ENCODE results near the gene RIPOR3. TPM values are rescaled to one million over a fixed set of nuclear protein-coding genes. Genes with fewer than 3 reads are reported as not detected.

The RIPOR3 gene
- polyA plus RNA-seq, 1 donor from 2014 or later, result not detected

DNA sequence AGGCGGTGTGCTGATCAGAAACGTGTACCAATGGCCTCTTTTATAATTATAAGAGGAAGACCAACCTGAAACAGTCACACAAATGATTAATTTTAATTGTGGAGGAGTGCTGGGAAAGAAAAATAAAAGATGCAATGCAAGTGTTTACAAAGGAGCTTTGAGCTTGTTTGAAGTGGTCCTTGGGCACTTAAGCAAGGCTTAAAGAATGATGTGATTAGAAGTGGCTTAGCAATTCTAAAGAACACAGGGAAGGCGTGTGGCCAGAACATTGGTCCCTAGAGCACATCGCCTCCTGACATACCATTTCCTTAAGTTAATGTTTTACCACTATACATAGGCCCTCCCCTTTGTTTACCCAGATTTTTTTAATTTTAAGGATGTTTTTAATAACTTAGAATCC lies 155.0 kb downstream of the RIPOR3 start:
- Histone ChIP-seq H3K27me3 (ENCODE audit: insufficient read depth, low read depth, low read length) (no peaks in the 10 kb centered on the region), H4K20me1 (ENCODE audit: insufficient read depth) (peaks cover 9% of the 10 kb centered on the region), H3K27ac (ENCODE audit: low read length) (no peak overlapping the region), H2AFZ (ENCODE audit: low read depth, low read length) (no peak overlapping the region), H3K9me3 (ENCODE audit: low read length) (no peaks in the 10 kb centered on the region), H3K79me2 (replicated peaks; ENCODE audit: insufficient read depth, low read length) (peaks cover 68% of the 10 kb centered on the region), H3K4me2 (ENCODE audit: low read length) (no peak overlapping the region), H3F3A (ENCODE audit: insufficient read depth, low read length, poor library complexity, severe bottlenecking) (no peaks in the 10 kb centered on the region), H3K9me2 (ENCODE audit: insufficient read depth, low read length) (no peaks in the 10 kb centered on the region), H3K4me3 (ENCODE audit: low read length) (no peak overlapping the region), H3K9ac (ENCODE audit: low read length) (no peak overlapping the region), H3K36me3 (ENCODE audit: insufficient read depth, low read length) (no peaks in the 10 kb centered on the region)
- TF ChIP-seq EP300 (conservative IDR thresholded peaks at IDR 0.05; ENCODE audit: poor library complexity, severe bottlenecking) (no peak), TAF1 (IDR thresholded peaks at IDR 0.05; ENCODE audit: low read depth) (no peak), MXI1 (conservative IDR thresholded peaks at IDR 0.05; ENCODE audit: poor library complexity, severe bottlenecking) (no peak), POLR2AphosphoS5 (IDR thresholded peaks at IDR 0.05) (no peak), EZH2 (IDR thresholded peaks at IDR 0.05; ENCODE audit: borderline replicate concordance, insufficient read depth, low read length, poor library complexity, severe bottlenecking) (no peak), RAD21 (conservative IDR thresholded peaks at IDR 0.05) (no peak), SMC3 (conservative IDR thresholded peaks at IDR 0.05; ENCODE audit: poor library complexity) (no peak), CTCF (IDR thresholded peaks at IDR 0.05; ENCODE audit: poor library complexity, severe bottlenecking) (no peak)
- TF ChIP-seq, protein P1, sequence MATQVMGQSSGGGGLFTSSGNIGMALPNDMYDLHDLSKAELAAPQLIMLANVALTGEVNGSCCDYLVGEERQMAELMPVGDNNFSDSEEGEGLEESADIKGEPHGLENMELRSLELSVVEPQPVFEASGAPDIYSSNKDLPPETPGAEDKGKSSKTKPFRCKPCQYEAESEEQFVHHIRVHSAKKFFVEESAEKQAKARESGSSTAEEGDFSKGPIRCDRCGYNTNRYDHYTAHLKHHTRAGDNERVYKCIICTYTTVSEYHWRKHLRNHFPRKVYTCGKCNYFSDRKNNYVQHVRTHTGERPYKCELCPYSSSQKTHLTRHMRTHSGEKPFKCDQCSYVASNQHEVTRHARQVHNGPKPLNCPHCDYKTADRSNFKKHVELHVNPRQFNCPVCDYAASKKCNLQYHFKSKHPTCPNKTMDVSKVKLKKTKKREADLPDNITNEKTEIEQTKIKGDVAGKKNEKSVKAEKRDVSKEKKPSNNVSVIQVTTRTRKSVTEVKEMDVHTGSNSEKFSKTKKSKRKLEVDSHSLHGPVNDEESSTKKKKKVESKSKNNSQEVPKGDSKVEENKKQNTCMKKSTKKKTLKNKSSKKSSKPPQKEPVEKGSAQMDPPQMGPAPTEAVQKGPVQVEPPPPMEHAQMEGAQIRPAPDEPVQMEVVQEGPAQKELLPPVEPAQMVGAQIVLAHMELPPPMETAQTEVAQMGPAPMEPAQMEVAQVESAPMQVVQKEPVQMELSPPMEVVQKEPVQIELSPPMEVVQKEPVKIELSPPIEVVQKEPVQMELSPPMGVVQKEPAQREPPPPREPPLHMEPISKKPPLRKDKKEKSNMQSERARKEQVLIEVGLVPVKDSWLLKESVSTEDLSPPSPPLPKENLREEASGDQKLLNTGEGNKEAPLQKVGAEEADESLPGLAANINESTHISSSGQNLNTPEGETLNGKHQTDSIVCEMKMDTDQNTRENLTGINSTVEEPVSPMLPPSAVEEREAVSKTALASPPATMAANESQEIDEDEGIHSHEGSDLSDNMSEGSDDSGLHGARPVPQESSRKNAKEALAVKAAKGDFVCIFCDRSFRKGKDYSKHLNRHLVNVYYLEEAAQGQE (IDR thresholded peaks at IDR 0.05; ENCODE audit: borderline replicate concordance), result no peak

Small RNAs within 50 kb of the gene (small RNA-seq; reads per million reads assigned to genes)
- gene MIR1302-5 (0 reads per million in 3 experiments), gene MIR645 (0 reads per million in 3 experiments), gene RF00019 (0 to 1.2 (median 0) reads per million in 3 experiments)

Other genes starting within 250 kb of the RIPOR3 start
- 44.5 and 48.1 TPM in 2 replicates for gene PTPN1, start 181.2 kb downstream of the RIPOR3 start, polyA plus RNA-seq
- 5.9 and 7.0 TPM in 2 replicates for gene PARD6B, start 40.0 kb upstream of the RIPOR3 start, polyA plus RNA-seq
- 24.6 and 37.6 TPM in 2 replicates for gene BCAS4, start 103.5 kb upstream of the RIPOR3 start, polyA plus RNA-seq
- gene ADNP, start 239.9 kb upstream of the RIPOR3 start, polyA plus RNA-seq, result 78.5 and 81.4 TPM in 2 replicates